Mesenchymal stem cell (in vitro differentiated cells and primary cell): ENCODE data around the gene LPP.

Source experiments
- DNase-seq: peaks from one replicate; pipeline ENCODE4 v3.0.0-alpha.2; 2013
- H2AFZ ChIP-seq: one replicate; pipeline ENCODE4 v1.6.1; 2013; ENCODE audit warnings: low read depth, mild to moderate bottlenecking, control low read depth, inconsistent platforms, low read length, moderate library complexity
- H2AK5ac ChIP-seq: 2 replicates; pipeline ENCODE4 v1.6.1; 2013; ENCODE audit warnings: low read length, moderate library complexity, mild to moderate bottlenecking, inconsistent platforms; ENCODE audit not compliant: severe bottlenecking
- H2BK120ac ChIP-seq: one replicate; pipeline ENCODE4 v1.6.1; 2013; ENCODE audit warnings: low read depth, mild to moderate bottlenecking, inconsistent platforms, low read length, moderate library complexity
- H2BK12ac ChIP-seq, 2 experiments: one replicate each; pipeline ENCODE4 v1.6.1; 2013; ENCODE audit warnings: inconsistent platforms in 2 of 2, low read length in 2 of 2, mild to moderate bottlenecking in 2 of 2, moderate library complexity in 2 of 2, control low read depth in 1 of 2
- H2BK15ac ChIP-seq: one replicate; pipeline ENCODE4 v1.6.1; 2013; ENCODE audit warnings: mild to moderate bottlenecking, low read depth, inconsistent platforms; ENCODE audit not compliant: poor library complexity, severe bottlenecking
- H2BK5ac ChIP-seq: 2 replicates; pipeline ENCODE4 v1.6.1; 2013; ENCODE audit warnings: low read depth, mild to moderate bottlenecking, low read length, control low read depth, inconsistent platforms; ENCODE audit not compliant: poor library complexity, severe bottlenecking
- H3K14ac ChIP-seq, 2 experiments: one replicate each; pipeline ENCODE4 v1.6.1; 2013; ENCODE audit warnings: inconsistent platforms in 2 of 2, low read length in 2 of 2, control low read depth in 1 of 2, mild to moderate bottlenecking in 1 of 2, moderate library complexity in 1 of 2
- H3K18ac ChIP-seq, 2 experiments: one replicate each; pipeline ENCODE4 v1.6.1; 2013; ENCODE audit warnings: inconsistent platforms in 2 of 2, low read length in 2 of 2, control low read depth in 1 of 2, low read depth in 1 of 2, mild to moderate bottlenecking in 1 of 2
- H3K23ac ChIP-seq, 2 experiments: one replicate each; pipeline ENCODE4 v1.6.1; 2013; ENCODE audit warnings: inconsistent platforms in 2 of 2, low read length in 2 of 2, mild to moderate bottlenecking in 2 of 2, moderate library complexity in 2 of 2, control low read depth in 1 of 2
- H3K27ac ChIP-seq: 2 replicates; pipeline ENCODE4 v1.5.1; 2013; ENCODE audit warnings: mild to moderate bottlenecking, moderate library complexity, low read length, control low read depth, inconsistent platforms; ENCODE audit not compliant: poor library complexity, severe bottlenecking
- H3K27me3 ChIP-seq, 2 experiments: 2 replicates each; pipeline versions ENCODE4 v1.6.1 to v1.7.0; 2013; ENCODE audit warnings: low read length in 2 of 2, mild to moderate bottlenecking in 2 of 2, moderate library complexity in 2 of 2, control low read depth in 1 of 2, inconsistent platforms in 1 of 2; ENCODE audit not compliant: control insufficient read depth in 1 of 2, insufficient read depth in 1 of 2
- H3K36me3 ChIP-seq, 2 experiments: 2 replicates each; pipeline versions ENCODE4 v1.6.1 to v1.7.0; 2013; ENCODE audit warnings: low read length in 2 of 2, control low read depth in 1 of 2, inconsistent platforms in 1 of 2, low read depth in 1 of 2, mild to moderate bottlenecking in 1 of 2; ENCODE audit not compliant: insufficient read depth in 2 of 2, control insufficient read depth in 1 of 2
- H3K4ac ChIP-seq, 2 experiments: one replicate each; pipeline ENCODE4 v1.6.1; 2013; ENCODE audit warnings: inconsistent platforms in 2 of 2, low read length in 2 of 2, mild to moderate bottlenecking in 2 of 2, moderate library complexity in 2 of 2, control low read depth in 1 of 2, low read depth in 1 of 2
- H3K4me1 ChIP-seq: 2 replicates; pipeline ENCODE4 v1.6.1; 2013; ENCODE audit warnings: low read depth, low read length, control low read depth; ENCODE audit not compliant: control insufficient read depth, insufficient read depth
- H3K4me2 ChIP-seq: 2 replicates; pipeline ENCODE4 v1.6.1; 2013; ENCODE audit warnings: low read length, mild to moderate bottlenecking, inconsistent platforms; ENCODE audit not compliant: poor library complexity, severe bottlenecking
- H3K4me3 ChIP-seq, 2 experiments: 2 replicates each; pipeline versions ENCODE4 v1.5.1 to v1.7.0; 2013; ENCODE audit warnings: low read length in 2 of 2, mild to moderate bottlenecking in 2 of 2, control low read depth in 1 of 2, low read depth in 1 of 2; ENCODE audit not compliant: insufficient read depth in 1 of 2
- H3K79me1 ChIP-seq: replicated peaks from 2 replicates; pipeline ENCODE4 v1.6.1; 2013; ENCODE audit warnings: mild to moderate bottlenecking, control low read depth, low read length, inconsistent platforms; ENCODE audit not compliant: poor library complexity, severe bottlenecking
- H3K9ac ChIP-seq: 2 replicates; pipeline ENCODE4 v1.7.0; 2013; ENCODE audit warnings: mild to moderate bottlenecking, low read length, moderate library complexity
- H3K9me3 ChIP-seq: 2 replicates; pipeline ENCODE4 v1.7.0; 2013; ENCODE audit warnings: mild to moderate bottlenecking, low read length; ENCODE audit not compliant: control insufficient read depth
- H4K8ac ChIP-seq: one replicate; pipeline ENCODE4 v1.6.1; 2013; ENCODE audit warnings: inconsistent platforms, mild to moderate bottlenecking, low read length, moderate library complexity
- H4K91ac ChIP-seq: one replicate; pipeline ENCODE4 v1.6.1; 2013; ENCODE audit warnings: mild to moderate bottlenecking, low read length, inconsistent platforms
- WGBS: methylation state at CpG from one replicate; pipeline ENCODE4 v1.1.7; 2013; ENCODE audit warnings: mixed read lengths; 5-methylcytosine and 5-hydroxymethylcytosine counted together

LPP gene

DNA sequence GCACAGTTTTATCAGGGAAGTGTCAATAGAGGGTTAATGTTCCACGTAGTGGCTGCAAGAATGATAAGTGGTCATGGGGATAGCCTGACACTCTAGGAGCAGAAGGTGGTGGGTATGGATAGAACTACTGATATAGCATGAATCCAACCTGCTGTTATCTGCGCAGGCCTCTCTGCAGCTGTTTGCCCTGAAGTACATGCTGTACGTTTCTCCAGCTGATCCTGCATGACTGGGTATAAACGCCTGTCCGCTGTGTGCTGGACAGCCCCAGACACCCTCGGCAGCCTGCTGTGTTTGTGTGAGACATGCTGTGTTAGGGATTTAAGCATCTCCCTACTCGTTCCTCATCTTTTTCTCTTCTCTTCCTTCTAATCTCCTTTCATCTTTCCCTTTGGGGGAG lies 87.1 kb downstream of the LPP start:
- H4K8ac ChIP-seq = peak overlapping the region; percentile 75
- no peak overlapping the region for H3K14ac ChIP-seq
- peaks cover 13% of the 10 kb centered on the region for H3K4me1 ChIP-seq
- H3K9me3 ChIP-seq = no peaks in the 10 kb centered on the region
- peak overlapping the region; percentile 23 for H3K27ac ChIP-seq
- H3K4ac ChIP-seq = no peak overlapping the region
- H3K23ac ChIP-seq = no peak overlapping the region
- 24% methylated on average over 3 of the region's 7 CpGs for WGBS
- no peak overlapping the region for H4K91ac ChIP-seq
- no peak overlapping the region for H3K4me2 ChIP-seq
- H3K9ac ChIP-seq = no peak overlapping the region
- H3K79me1 ChIP-seq = peaks cover 15% of the 10 kb centered on the region
- H3K4me3 ChIP-seq = no peak overlapping the region
- H3K27me3 ChIP-seq = no peaks in the 10 kb centered on the region
- H2BK5ac ChIP-seq = no peak overlapping the region
- H3K18ac ChIP-seq = no peak overlapping the region
- H3K36me3 ChIP-seq = peaks cover 3 to 6% of the 10 kb centered on the region in 2 experiments
- H2BK12ac ChIP-seq = no peak overlapping the region
- H2BK120ac ChIP-seq = no peak overlapping the region
- no peak overlapping the region for H2BK15ac ChIP-seq
- DNase-seq = peak; percentile 86
- H2AK5ac ChIP-seq = no peak overlapping the region
- H2AFZ ChIP-seq = no peak overlapping the region

GRCh38 chr3:188241883-188242282 lies 87.9 kb downstream of the LPP start:
- no peak overlapping the region for H3K4me3 ChIP-seq
- H3K18ac ChIP-seq = no peak overlapping the region
- H2BK120ac ChIP-seq = no peak overlapping the region
- no peaks in the 10 kb centered on the region for H3K27me3 ChIP-seq
- H2BK15ac ChIP-seq = no peak overlapping the region
- H3K27ac ChIP-seq = peak overlapping the region; percentile 5
- H3K36me3 ChIP-seq = peaks cover 3 to 6% of the 10 kb centered on the region in 2 experiments
- H3K14ac ChIP-seq = no peak overlapping the region
- no peak overlapping the region for H2BK5ac ChIP-seq
- H2AFZ ChIP-seq = no peak overlapping the region
- H4K8ac ChIP-seq = no peak overlapping the region
- no peak for DNase-seq
- H3K9me3 ChIP-seq = no peaks in the 10 kb centered on the region
- H4K91ac ChIP-seq = no peak overlapping the region
- no peak overlapping the region for H3K23ac ChIP-seq
- H3K4ac ChIP-seq = no peak overlapping the region
- H2AK5ac ChIP-seq = no peak overlapping the region
- H3K9ac ChIP-seq = no peak overlapping the region
- no peak overlapping the region for H3K4me2 ChIP-seq
- 14% methylated on average over 2 of the region's 3 CpGs for WGBS
- peaks cover 15% of the 10 kb centered on the region for H3K79me1 ChIP-seq
- no peak overlapping the region for H2BK12ac ChIP-seq
- H3K4me1 ChIP-seq = peaks cover 13% of the 10 kb centered on the region

- Histone ChIP-seq H2BK5ac (no peak overlapping the region), H3K14ac (no peak overlapping the region), H3K9ac (no peak overlapping the region), H3K4ac (no peak overlapping the region), H3K27ac (peak overlapping the region; percentile 5), H3K79me1 (peaks cover 15% of the 10 kb centered on the region), H2BK15ac (no peak overlapping the region), H2AK5ac (no peak overlapping the region), H3K4me2 (no peak overlapping the region), H3K18ac (no peak overlapping the region), H3K23ac (no peak overlapping the region), H2BK12ac (no peak overlapping the region), H4K91ac (no peak overlapping the region), H2BK120ac (no peak overlapping the region), H3K36me3 (peaks cover 3 to 6% of the 10 kb centered on the region in 2 experiments), H2AFZ (no peak overlapping the region), H3K27me3 (no peaks in the 10 kb centered on the region), H3K4me3 (no peak overlapping the region), H3K9me3 (no peaks in the 10 kb centered on the region), H4K8ac (no peak overlapping the region), H3K4me1 (peaks cover 13% of the 10 kb centered on the region)
- DNase-seq = no peak
- 100% methylated on average over 3 of the region's 3 CpGs for whole genome bisulfite sequencing
Measured at GRCh38 chr3:188242436-188243123, 88.6 kb downstream of the LPP start.

- H3K27me3 ChIP-seq = no peaks in the 10 kb centered on the region
- no peak overlapping the region for H2BK12ac ChIP-seq
- H3K4me3 ChIP-seq = no peak overlapping the region
- peaks cover 13% of the 10 kb centered on the region for H3K4me1 ChIP-seq
- H3K36me3 ChIP-seq = peaks cover 3 to 6% of the 10 kb centered on the region in 2 experiments
- H3K9ac ChIP-seq = no peak overlapping the region
- peak overlapping the region; percentile 83 for H2AK5ac ChIP-seq
- H3K27ac ChIP-seq = peak overlapping the region; percentile 52
- H3K9me3 ChIP-seq = no peaks in the 10 kb centered on the region
- H3K4ac ChIP-seq = no peak overlapping the region
- H3K18ac ChIP-seq = peak overlapping the region; percentile 26 to 28
- no peak overlapping the region for H4K8ac ChIP-seq
- no peak overlapping the region for H4K91ac ChIP-seq
- H3K79me1 ChIP-seq = peaks cover 17% of the 10 kb centered on the region
- peak overlapping the region; percentile 12 for H2BK5ac ChIP-seq
- no peak overlapping the region for H3K23ac ChIP-seq
- DNase-seq = no peak
- no peak overlapping the region for H2BK120ac ChIP-seq
- H3K4me2 ChIP-seq = no peak overlapping the region
- H3K14ac ChIP-seq = peak overlapping the region in 1 of 2 experiments; percentile 48
- H2BK15ac ChIP-seq = no peak overlapping the region
- H2AFZ ChIP-seq = no peak overlapping the region
- WGBS = 70% methylated on average over 9 of the region's 9 CpGs
Measured at GRCh38 chr3:188243124-188243795, 89.3 kb downstream of the LPP start.
